ENCODE data around the gene SLC35F1. TPM values are rescaled to one million over a fixed set of nuclear protein-coding genes. Genes with fewer than 3 reads are reported as not detected.

Gene SLC35F1
- total and polyA plus RNA-seq, 2 donors (not counting 3 experiments of a cell fraction or from before 2014, with no cell fraction given) = not detected

GRCh38 chr6:117932001-117932400 lies 24.9 kb downstream of the SLC35F1 start:
- dilution Hi-C loops (cut with MboI; ENCODE audit: extremely low pct_ligation_motif_present, low sequenced_read_pairs) = no loop called here

GRCh38 chr6:117932676-117933075 lies 25.6 kb downstream of the SLC35F1 start:
- ChIA-PET POLR2A (no interaction called here), CTCF (no interaction called here)
- BruUV-seq (replicated peaks) = no TSS peak
- Histone ChIP-seq H3K27me3 (ENCODE audit: control insufficient read depth in 2 of 2, insufficient read depth in 2 of 2, low read length in 2 of 2) (no peaks in the 10 kb centered on the region), H3K27ac (ENCODE audit: insufficient read depth, low read depth, low read length) (no peak overlapping the region), H3K79me2 (ENCODE audit: control insufficient read depth, insufficient read depth, low read length) (no peaks in the 10 kb centered on the region), H3K9me3 (replicated peaks; ENCODE audit: control insufficient read depth, insufficient read depth, low read length) (no peaks in the 10 kb centered on the region), H2AFZ (ENCODE audit: low read depth, low read length) (no peak overlapping the region), H3K4me2 (ENCODE audit: insufficient read depth, low read length) (no peak overlapping the region), H3K4me1 (ENCODE audit: control insufficient read depth, extremely low read depth, insufficient read depth, low read length) (no peaks in the 10 kb centered on the region), H3K4me3 (replicated peaks in 1 of 3; ENCODE audit: insufficient read depth in 1 of 3, low read depth in 1 of 3, low read length in 3 of 3) (no peak overlapping the region), H3K9ac (replicated peaks; ENCODE audit: extremely low read depth, insufficient read depth, low read length) (no peak overlapping the region), H4K20me1 (replicated peaks; ENCODE audit: control insufficient read depth, extremely low read depth, insufficient read depth, low read length) (no peaks in the 10 kb centered on the region), H3K9me1 (replicated peaks; ENCODE audit: control insufficient read depth, extremely low read depth, insufficient read depth, low read length) (no peaks in the 10 kb centered on the region), H3K36me3 (ENCODE audit: control insufficient read depth in 2 of 2, extremely low read depth in 1 of 2, insufficient read depth in 2 of 2, low read length in 2 of 2) (no peaks in the 10 kb centered on the region)
- DNase-seq (ENCODE audit: low read depth, low spot score) (no peak), FAIRE-seq (no peak)
- dilution Hi-C loops (cut with MboI; ENCODE audit: extremely low pct_ligation_motif_present, low sequenced_read_pairs) (no loop called here), intact Hi-C loops (cut with micrococcal nuclease) (no loop called here)
- TF ChIP-seq MYC (IDR thresholded peaks at IDR 0.05; ENCODE audit: low read depth, low read length) = no peak
- TF ChIP-seq GATA2 (IDR thresholded peaks at IDR 0.05; ENCODE audit: insufficient read depth, insufficient read length, low read depth, low read length) = no peak
- no peak for TF ChIP-seq CTCF (IDR thresholded peaks at IDR 0.05; ENCODE audit: extremely low read depth in 1 of 2, insufficient read depth in 1 of 2, low read depth in 1 of 2, low read length in 2 of 2)
- no peak for TF ChIP-seq JUN (IDR thresholded peaks at IDR 0.05; ENCODE audit: borderline replicate concordance, insufficient read depth, insufficient read length, low read depth)
- no peak for TF ChIP-seq FOS (IDR thresholded peaks at IDR 0.05; ENCODE audit: borderline replicate concordance, insufficient read depth, low read length)
- TF ChIP-seq POLR2A (IDR thresholded peaks at IDR 0.05; ENCODE audit: low read depth, low read length) = no peak
- no peak for TF ChIP-seq POLR2AphosphoS5 (IDR thresholded peaks at IDR 0.05; ENCODE audit: insufficient read depth, low read depth, low read length)
- no peak for TF ChIP-seq EZH2 (IDR thresholded peaks at IDR 0.05; ENCODE audit: borderline replicate concordance, low read depth, low read length, severe bottlenecking)
- no peak for TF ChIP-seq MAX (IDR thresholded peaks at IDR 0.05; ENCODE audit: insufficient read depth, insufficient read length)

More at GRCh38 chr6:117932001-117932400, 24.9 kb downstream of the SLC35F1 start:
- CTCF ChIA-PET = no interaction called here
- no peaks in the 10 kb centered on the region for H3K79me2 ChIP-seq (ENCODE audit: control insufficient read depth, insufficient read depth, low read length)
- no peak for FAIRE-seq
- H3K27ac ChIP-seq (ENCODE audit: insufficient read depth, low read depth, low read length) = no peak overlapping the region
- H3K9ac ChIP-seq (replicated peaks; ENCODE audit: extremely low read depth, insufficient read depth, low read length) = no peak overlapping the region
- H3K4me3 ChIP-seq (replicated peaks in 1 of 3; ENCODE audit: insufficient read depth in 1 of 3, low read depth in 1 of 3, low read length in 3 of 3) = no peak overlapping the region
- H2AFZ ChIP-seq (ENCODE audit: low read depth, low read length) = no peak overlapping the region
- no peak for DNase-seq (ENCODE audit: low read depth, low spot score)
- TF ChIP-seq POLR2AphosphoS5 (IDR thresholded peaks at IDR 0.05; ENCODE audit: insufficient read depth, low read depth, low read length) = no peak
- POLR2A ChIA-PET = no interaction called here
- no peaks in the 10 kb centered on the region for H4K20me1 ChIP-seq (replicated peaks; ENCODE audit: control insufficient read depth, extremely low read depth, insufficient read depth, low read length)
- H3K9me3 ChIP-seq (replicated peaks; ENCODE audit: control insufficient read depth, insufficient read depth, low read length) = no peaks in the 10 kb centered on the region
- no peaks in the 10 kb centered on the region for H3K36me3 ChIP-seq (ENCODE audit: control insufficient read depth in 2 of 2, extremely low read depth in 1 of 2, insufficient read depth in 2 of 2, low read length in 2 of 2)
- H3K4me1 ChIP-seq (ENCODE audit: control insufficient read depth, extremely low read depth, insufficient read depth, low read length) = no peaks in the 10 kb centered on the region
- no peaks in the 10 kb centered on the region for H3K9me1 ChIP-seq (replicated peaks; ENCODE audit: control insufficient read depth, extremely low read depth, insufficient read depth, low read length)
- BruUV-seq (replicated peaks) = no TSS peak
- H3K4me2 ChIP-seq (ENCODE audit: insufficient read depth, low read length) = no peak overlapping the region
- intact Hi-C loops (cut with micrococcal nuclease) = no loop called here
- no peaks in the 10 kb centered on the region for H3K27me3 ChIP-seq (ENCODE audit: control insufficient read depth in 2 of 2, insufficient read depth in 2 of 2, low read length in 2 of 2)

Measured in endothelial cell of umbilical vein (primary cell).